ENCODE results near the gene HIGD2A. TPM values are rescaled to one million over a fixed set of nuclear protein-coding genes. Genes with fewer than 3 reads are reported as not detected.
A peak's percentile ranks its signal among the peaks of the same experiment; 100 is the strongest.

The HIGD2A gene
- total and polyA plus RNA-seq, 2 of the 13 experiments (the other 11 are each of a cell fraction or from before 2014, with no cell fraction given) = 89.2 to 146 TPM

DNA sequence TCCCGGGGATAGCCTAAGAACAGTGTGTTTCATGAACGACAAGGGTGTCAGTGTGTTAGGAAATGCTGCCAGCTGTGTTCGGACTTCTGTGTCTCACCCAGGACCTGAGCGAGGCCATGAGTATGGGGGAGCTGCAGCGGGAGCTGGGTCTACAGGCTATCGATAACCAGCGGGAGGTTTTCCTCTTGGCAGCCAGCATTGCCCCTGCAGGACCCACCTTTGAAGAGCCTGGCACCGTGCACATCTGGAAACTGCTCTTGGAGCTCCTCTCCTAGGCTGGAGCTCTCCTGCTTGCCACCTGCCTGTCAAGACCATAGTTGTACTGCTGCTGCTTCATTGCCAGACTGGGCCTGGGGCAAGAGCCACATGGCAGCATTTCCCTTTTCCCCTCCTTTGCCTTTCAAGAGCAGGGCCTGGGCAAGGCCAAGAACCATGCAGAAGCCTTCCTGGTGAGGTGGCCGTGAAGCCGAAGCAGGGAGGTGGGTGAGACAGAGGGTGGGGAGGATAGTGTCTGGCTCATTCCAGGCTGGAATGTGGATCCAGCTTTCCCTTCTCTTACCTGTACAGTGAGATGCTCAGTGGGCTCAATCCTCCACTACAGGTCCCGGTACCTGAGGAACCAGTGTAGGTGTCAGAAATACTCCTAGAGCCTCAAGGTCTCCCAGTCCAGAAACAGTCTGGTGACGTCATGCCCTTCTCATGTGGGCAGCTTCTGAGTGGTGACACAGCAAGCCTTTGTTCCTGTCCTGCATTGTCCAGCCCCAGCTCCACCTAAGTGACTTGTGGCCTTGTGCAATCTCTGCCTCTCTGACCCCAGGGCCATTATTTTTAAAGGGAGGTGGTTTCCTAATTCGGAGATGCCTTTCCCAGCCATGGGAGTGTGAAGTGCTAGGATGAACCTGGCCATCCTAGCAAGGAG, 16.7 kb upstream of the HIGD2A start (continued):
- TF ChIP-seq, protein P1, sequence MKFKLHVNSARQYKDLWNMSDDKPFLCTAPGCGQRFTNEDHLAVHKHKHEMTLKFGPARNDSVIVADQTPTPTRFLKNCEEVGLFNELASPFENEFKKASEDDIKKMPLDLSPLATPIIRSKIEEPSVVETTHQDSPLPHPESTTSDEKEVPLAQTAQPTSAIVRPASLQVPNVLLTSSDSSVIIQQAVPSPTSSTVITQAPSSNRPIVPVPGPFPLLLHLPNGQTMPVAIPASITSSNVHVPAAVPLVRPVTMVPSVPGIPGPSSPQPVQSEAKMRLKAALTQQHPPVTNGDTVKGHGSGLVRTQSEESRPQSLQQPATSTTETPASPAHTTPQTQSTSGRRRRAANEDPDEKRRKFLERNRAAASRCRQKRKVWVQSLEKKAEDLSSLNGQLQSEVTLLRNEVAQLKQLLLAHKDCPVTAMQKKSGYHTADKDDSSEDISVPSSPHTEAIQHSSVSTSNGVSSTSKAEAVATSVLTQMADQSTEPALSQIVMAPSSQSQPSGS (CRISPR knock-in tag; IDR thresholded peaks at IDR 0.05) = peak; percentile 75; the same call in 1 of the 2 replicates
- TF ChIP-seq ZNF644 (CRISPR knock-in tag; IDR thresholded peaks at IDR 0.05; ENCODE audit: low read depth) = peak; percentile 34; the same call in 1 of the 2 replicates
- TF ChIP-seq GMEB1 (CRISPR knock-in tag; IDR thresholded peaks at IDR 0.05; ENCODE audit: borderline replicate concordance) = peak; percentile 26; the same call in 1 of the 2 replicates
- TF ChIP-seq SOX13 (IDR thresholded peaks at IDR 0.05) = peak; percentile 75
- peak in 1 of 2 experiments; percentile 94; a peak in 2 of 4 replicates for TF ChIP-seq SOX13 (CRISPR knock-in tag; conservative IDR thresholded peaks at IDR 0.05 in 1 of 2, IDR thresholded peaks at IDR 0.05 in 1 of 2)
- TF ChIP-seq GATAD2A (CRISPR knock-in tag; IDR thresholded peaks at IDR 0.05) = peak; percentile 55; the same call in 1 of the 2 replicates
- TF ChIP-seq HOXD1 (CRISPR knock-in tag; IDR thresholded peaks at IDR 0.05) = no peak
- peak; percentile 99 for TF ChIP-seq ATF7 (IDR thresholded peaks at IDR 0.05)
- peak; percentile 55; the same call in 1 of the 2 replicates for TF ChIP-seq ATF7 (CRISPR knock-in tag; IDR thresholded peaks at IDR 0.05)
- no peak for TF ChIP-seq IKZF4 (CRISPR knock-in tag; IDR thresholded peaks at IDR 0.05; ENCODE audit: borderline replicate concordance, low read depth, not compliant biosample characterization)
- no peak for TF ChIP-seq LCORL (IDR thresholded peaks at IDR 0.05)
- TF ChIP-seq LCORL (CRISPR knock-in tag; IDR thresholded peaks at IDR 0.05) = peak; percentile 43; the same call in 1 of the 2 replicates
- 0 out of 2 replicates have a peak, but pooled peaks have one; percentile 44 for TF ChIP-seq BCL3 (CRISPR knock-in tag; IDR thresholded peaks at IDR 0.05)
- TF ChIP-seq JUND (CRISPR knock-in tag; IDR thresholded peaks at IDR 0.05) = 0 out of 2 replicates have a peak, but pooled peaks have one; percentile 31
- 0 out of 2 replicates have a peak, but pooled peaks have one; percentile 15 for TF ChIP-seq ZNF121 (CRISPR knock-in tag; IDR thresholded peaks at IDR 0.05)
- 0 out of 2 replicates have a peak, but pooled peaks have one; percentile 55 for TF ChIP-seq NRL (CRISPR knock-in tag; IDR thresholded peaks at IDR 0.05; ENCODE audit: borderline replicate concordance)
- no peak for TF ChIP-seq ZNF615 (CRISPR knock-in tag; IDR thresholded peaks at IDR 0.05; ENCODE audit: borderline replicate concordance)
- TF ChIP-seq ELF4 (CRISPR knock-in tag; IDR thresholded peaks at IDR 0.05; ENCODE audit: borderline replicate concordance) = no peak
- TF ChIP-seq XRCC5 (optimal IDR thresholded peaks at IDR 0.05; ENCODE audit: low read length) = peak; percentile 68
- 0 out of 2 replicates have a peak, but pooled peaks have one; percentile 28 for TF ChIP-seq TBX2 (CRISPR knock-in tag; IDR thresholded peaks at IDR 0.05; ENCODE audit: borderline replicate concordance)
- TF ChIP-seq EP300 (IDR thresholded peaks at IDR 0.05; ENCODE audit: low read depth in 2 of 2, low read length in 2 of 2) = 0 out of 4 replicates have a peak, but pooled peaks of 1 of the 2 experiments have one; percentile 11
- TF ChIP-seq EP300 (CRISPR knock-in tag; IDR thresholded peaks at IDR 0.05; ENCODE audit: borderline replicate concordance) = no peak
- no peak for TF ChIP-seq ZNF570 (CRISPR knock-in tag; IDR thresholded peaks at IDR 0.05; ENCODE audit: borderline replicate concordance)
- peak; percentile 95 for TF ChIP-seq CEBPB (IDR thresholded peaks at IDR 0.05; ENCODE audit: borderline replicate concordance, low read depth, low read length)
- TF ChIP-seq SOX6 (IDR thresholded peaks at IDR 0.05) = no peak
- peak; percentile 94 for TF ChIP-seq SOX6 (CRISPR knock-in tag; IDR thresholded peaks at IDR 0.05)

Data from HepG2 (cell line).